ENCODE results near the gene OTOF.

Gene OTOF

DNA sequence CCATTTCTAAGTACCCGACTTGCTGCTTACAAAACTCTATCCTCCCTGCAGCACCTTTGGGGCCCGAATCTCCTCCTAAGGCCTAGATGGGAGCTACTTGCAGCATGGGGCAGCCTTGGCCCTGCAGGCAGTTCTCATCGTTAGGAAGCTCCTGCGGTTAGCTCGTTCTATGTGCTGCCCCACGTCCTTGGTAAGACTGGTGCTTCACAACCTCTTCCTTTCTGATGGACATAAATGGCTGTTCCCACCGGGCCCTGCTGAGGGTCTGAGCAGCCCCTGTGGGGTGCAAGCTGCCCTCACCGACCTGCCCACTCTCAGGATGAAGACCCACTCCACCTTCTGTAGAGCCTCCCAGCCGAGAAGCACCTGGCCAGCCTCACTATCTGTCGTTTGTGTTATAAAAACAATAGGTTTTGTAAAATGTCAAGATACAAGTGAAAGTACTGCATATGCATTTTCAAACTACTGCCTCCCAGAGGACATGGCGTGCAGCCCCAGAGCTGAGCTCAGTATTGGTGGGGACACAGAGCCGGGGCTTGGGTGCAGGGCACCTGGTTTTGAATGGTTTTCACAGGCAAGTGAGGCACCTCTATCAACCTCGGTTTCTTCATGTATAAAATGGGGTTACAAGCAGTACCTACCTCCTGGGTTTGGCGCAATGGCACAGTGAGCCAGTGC, 19.4 kb downstream of the OTOF start:
- no peak overlapping the region for H3K27ac ChIP-seq
- TF ChIP-seq ZFX (IDR thresholded peaks at IDR 0.05): no peak
- TF ChIP-seq, protein P1, sequence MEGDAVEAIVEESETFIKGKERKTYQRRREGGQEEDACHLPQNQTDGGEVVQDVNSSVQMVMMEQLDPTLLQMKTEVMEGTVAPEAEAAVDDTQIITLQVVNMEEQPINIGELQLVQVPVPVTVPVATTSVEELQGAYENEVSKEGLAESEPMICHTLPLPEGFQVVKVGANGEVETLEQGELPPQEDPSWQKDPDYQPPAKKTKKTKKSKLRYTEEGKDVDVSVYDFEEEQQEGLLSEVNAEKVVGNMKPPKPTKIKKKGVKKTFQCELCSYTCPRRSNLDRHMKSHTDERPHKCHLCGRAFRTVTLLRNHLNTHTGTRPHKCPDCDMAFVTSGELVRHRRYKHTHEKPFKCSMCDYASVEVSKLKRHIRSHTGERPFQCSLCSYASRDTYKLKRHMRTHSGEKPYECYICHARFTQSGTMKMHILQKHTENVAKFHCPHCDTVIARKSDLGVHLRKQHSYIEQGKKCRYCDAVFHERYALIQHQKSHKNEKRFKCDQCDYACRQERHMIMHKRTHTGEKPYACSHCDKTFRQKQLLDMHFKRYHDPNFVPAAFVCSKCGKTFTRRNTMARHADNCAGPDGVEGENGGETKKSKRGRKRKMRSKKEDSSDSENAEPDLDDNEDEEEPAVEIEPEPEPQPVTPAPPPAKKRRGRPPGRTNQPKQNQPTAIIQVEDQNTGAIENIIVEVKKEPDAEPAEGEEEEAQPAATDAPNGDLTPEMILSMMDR (conservative IDR thresholded peaks at IDR 0.05): no peak

DNA sequence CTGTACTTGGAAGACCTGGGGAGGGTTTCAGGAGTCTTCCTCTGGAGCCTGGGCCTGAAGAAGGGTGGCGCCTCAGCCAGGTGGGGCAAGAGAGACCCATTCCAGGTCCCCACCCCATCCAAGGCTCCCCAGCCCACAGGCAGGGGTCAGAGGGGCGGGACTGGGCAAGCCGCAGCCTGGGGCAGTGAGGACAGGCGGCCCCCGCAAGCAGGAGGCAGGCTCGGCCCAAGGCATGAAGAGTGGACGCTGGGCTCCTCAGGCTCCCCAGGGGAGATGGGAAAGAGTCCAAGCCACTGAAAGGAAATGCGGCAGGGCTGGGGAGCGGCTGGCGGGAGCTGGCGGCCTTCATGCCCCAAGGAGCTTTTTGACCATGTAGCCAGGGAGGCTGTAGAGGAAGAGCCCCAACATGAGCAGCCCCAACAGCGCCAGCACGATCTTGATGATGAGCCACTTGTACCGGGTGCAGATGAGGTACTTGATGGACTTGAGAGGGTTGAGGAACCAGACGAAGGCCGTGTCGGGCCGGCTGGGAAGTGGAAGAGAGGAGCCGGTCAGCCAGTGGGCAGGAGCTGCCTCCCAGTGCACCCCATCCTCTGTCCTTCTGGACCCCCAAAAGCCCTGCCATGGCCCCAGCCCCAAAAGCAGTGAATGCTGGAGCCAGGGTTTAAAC, 20.1 kb downstream of the OTOF start:
- no peak overlapping the region for H3K27ac ChIP-seq
- TF ChIP-seq, protein P1 (conservative IDR thresholded peaks at IDR 0.05): no peak
- no peak for TF ChIP-seq ZFX (IDR thresholded peaks at IDR 0.05)

DNA sequence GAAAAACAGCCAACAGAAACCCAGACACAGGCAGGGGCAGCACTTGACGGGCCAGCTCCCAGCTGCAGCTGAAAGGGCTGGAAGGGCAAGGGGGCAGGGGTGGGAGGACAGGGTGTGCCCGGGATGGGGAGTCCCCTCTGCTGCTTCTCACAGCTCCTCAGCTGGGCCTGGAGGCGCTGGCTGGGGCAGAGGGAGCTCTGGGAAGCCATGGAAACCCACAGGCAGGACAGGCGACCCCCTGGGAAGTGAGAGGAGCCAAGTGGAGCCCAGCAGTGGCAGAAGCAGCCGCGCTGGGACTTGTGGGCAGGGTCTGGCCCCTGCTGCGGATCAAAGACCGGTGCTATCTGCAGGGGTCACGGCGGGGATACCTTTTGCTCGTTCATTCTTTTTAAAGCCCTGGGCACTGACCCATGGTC, 20.7 kb downstream of the OTOF start:
- no peak overlapping the region for H3K27ac ChIP-seq

DNA sequence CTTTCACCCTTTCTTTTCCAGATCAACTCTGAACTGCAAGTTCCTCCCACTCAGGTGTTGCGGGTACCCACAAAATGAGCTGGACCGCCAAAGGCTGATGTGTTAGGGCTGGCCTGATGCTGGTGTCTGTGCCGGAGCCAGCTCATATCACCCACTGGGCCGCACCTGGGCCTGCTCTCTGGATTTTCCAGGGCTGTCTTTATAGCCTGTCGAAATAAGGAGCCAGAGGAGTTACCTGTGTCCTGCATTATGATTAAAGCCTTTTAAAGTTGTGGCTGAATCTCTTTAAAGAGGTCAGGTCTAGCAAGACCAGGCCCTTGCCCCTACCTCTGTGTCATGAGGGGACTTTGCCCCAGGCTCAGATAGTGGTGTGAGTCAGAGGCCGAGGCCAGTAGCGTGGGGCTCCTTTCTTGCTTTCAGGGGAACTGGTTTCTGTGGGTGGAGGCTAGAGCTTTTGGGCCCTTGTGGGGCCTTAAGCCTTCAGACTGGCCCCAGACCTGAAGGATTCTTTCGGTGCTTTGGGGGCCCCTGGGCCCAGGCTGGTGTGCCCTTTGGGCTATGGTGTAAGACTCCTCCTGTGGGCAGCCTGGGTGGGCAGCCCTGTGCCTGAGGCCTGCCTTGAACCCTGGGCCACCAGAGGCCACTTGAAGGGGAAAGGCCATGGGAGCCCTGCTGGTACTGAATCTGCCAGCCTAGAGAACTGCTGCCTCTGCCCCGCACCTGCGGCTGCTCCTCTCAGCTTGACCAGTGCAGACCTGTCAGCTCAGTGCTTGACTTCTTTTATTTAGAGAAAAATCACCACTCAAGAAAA, 21.3 kb downstream of the OTOF start:
- TF ChIP-seq, protein P1 (conservative IDR thresholded peaks at IDR 0.05): no peak
- no peak for TF ChIP-seq ZFX (IDR thresholded peaks at IDR 0.05)
- H3K27ac ChIP-seq: no peak overlapping the region

More for the DNA sequence above, 20.7 kb downstream of the OTOF start:
- no peak for TF ChIP-seq ZFX (IDR thresholded peaks at IDR 0.05)
- TF ChIP-seq, protein P1 (conservative IDR thresholded peaks at IDR 0.05): no peak

DNA sequence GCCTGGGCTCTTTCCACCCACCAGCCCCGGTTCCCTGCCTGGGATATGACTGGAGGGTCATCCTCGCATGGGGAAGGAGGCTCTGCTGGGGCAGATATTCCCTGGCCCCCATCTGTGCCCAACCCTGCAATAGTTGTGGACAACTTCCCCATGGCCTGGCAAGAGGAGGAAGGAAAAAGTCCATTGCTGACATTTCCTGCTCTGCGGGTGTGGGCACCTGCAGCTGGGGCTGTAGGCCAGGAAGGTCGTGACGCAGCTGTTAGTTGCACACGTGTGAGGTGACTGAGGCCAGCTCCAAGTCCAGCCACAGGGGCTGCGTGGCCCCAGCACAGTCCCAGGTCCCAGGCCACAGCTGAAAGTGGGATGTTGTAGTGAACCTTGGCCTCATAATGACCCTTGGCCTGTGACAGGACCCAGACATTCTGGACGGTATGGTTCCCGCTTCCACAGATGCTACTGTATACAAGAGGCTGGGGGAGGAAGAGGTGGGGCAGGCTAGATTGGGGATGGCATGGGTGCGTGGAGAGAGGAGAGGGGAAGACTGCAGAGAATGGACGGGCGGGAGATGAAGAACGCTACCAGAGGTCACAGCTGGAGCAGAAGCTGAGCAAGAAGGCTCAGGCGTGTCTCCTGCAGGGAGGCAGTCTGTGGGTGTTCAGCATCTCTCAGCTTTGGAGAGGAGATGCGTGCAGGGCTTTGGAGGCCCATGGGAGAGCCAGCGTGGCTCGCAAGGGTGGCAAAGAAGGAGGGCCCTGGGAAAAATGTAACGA, 22.1 kb downstream of the OTOF start:
- TF ChIP-seq, protein P1 (conservative IDR thresholded peaks at IDR 0.05): no peak
- no peak for TF ChIP-seq ZFX (IDR thresholded peaks at IDR 0.05)
- no peak overlapping the region for H3K27ac ChIP-seq

DNA sequence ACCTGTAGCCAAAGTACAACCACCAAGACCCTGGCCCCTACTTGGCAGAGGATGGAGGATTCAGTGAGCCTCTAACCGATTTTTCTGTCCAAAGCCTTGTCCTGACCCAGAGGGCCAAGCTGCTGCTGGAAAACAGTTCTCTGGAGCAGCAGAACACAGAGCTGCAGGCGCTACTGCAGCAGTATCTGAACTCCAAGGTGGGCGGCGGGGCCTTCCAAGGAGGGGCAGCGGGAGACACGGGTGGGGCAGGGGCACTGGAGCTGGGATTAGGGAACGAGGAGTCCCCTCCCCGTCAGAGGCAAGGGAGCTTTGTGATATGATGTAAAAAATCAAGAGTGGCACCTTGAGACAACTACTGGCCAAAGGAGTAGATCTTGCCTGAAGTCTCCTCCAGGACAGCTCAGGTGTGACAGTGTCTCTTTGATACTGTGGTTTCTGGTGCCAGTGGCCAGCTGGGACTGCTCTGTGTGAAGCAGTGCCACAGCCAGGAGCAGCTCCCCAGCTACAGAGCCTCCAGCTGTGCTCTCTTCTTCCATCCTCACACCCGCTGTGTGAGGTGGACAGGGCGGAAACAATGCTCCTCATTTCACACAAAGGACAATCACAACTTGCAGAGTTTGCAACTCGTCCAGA, 22.8 kb downstream of the OTOF start:
- H3K27ac ChIP-seq: no peak overlapping the region
- TF ChIP-seq ZFX (IDR thresholded peaks at IDR 0.05): no peak
- TF ChIP-seq, protein P1 (conservative IDR thresholded peaks at IDR 0.05): no peak

Measured in C4-2B (cell line).